ENCODE data around the gene ST8SIA2.

ST8SIA2 gene

DNA sequence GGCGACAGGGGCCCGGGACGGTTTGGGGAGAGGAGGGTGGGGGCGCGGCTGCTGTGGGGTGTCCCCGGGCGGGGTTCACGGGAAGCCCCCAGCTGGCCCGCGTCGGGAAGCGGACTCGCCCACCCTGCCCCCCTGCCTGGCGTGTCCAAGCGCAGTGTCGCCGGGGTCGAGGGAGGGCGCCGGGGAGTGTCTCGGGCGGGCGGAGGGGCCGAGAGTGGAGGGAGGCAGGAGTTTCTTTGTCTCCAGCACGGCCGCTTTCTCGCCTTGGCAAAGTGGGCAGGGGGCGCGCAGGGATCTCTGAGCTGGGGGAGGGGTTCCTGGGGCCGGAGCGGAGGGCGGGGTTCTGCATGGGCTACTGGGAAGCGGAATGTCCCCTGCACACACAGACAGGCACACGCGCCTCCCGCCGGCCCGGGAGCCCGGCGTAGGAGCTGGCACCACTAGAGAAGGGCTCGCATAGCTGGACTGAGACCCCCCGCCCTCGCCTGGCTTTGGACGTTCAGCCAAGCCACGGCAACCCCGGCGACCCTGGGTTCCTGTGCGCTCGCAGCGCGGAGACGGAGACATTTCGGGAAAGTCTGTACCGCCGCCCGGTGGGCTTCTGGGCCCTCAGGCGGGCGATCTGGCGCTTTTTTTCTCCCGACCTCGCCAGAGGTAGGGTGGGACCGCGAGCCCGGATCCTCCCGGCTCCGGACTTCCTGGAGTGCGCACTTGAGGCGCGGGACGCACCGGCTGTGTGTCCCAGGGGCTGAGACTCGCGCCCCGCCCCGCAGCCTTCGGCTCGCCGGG, 822 bp downstream of the ST8SIA2 start:
- in situ Hi-C loops (cut with HindIII; ENCODE audit: low sequenced_read_pairs), result loop anchor here (5.0 kb wide), 1 partner anchor 52 kb away; no protein-coding TSS in a partner anchor

GRCh38 chr15:92395098-92395635, 1.5 kb downstream of the ST8SIA2 start:
- in situ Hi-C loops (cut with HindIII; ENCODE audit: low sequenced_read_pairs), result no loop called here

- in situ Hi-C loops (cut with HindIII; ENCODE audit: low sequenced_read_pairs), result no loop called here
Observed at GRCh38 chr15:92399271-92399950, 5.7 kb downstream of the ST8SIA2 start.

DNA sequence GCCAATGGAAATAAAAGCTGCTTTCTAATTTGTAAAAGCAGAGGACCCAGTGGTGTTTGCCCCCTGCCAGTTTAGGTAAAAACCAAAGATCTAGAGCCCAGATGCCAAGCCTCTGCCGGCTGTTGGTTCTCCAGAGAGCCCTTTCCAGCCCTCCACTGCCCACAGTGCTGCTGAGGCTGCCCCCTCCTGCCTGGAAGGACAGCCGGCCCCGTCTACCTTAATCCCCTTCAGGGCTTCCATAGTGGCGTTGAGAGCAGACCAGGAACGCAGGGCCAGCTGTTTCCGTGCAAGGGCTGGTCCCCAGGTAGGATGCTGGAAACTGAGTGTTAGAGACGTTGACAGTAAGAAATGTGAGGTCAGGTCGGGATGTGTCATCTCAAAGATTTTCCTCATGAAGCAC, 6.9 kb downstream of the ST8SIA2 start:
- in situ Hi-C loops (cut with HindIII; ENCODE audit: low sequenced_read_pairs), result no loop called here

DNA sequence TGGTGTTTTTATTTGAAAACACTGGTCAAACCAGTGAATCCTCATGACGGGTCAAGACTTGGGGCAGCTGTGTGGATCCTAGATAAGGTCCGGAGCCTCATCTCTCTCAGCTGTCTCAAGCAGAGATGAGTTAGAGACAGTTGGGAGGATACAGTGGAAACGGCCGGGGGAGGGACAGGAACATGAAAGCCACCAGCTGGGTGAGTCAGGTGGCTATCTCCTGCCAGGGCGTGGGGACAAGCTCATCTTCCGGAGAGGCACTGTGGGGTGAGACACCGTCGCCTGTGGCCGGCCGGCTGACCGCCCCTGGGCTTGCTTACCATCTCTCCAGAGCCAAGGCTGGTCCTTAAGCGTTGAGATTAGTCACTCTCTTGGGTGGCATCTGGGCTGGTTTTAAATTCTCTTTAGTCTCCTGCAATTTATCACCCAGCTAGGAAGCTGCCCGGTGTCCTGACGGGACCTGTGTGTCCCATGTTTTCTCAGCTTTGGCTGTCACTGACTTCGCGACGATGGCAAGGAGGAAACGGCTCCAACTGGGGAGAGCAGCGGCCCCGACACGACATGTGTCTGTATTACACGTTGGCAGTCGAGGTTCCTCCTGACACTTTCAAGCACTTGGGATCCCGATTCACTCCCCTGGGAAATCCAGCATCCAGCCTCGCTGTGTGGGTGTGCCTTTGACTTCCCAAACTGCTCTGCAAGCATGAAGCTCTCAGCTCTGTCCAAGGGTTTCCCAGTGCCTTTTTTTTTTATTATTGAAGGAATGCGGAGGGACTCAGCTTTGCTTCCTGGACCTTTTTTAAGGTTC, 7.5 kb downstream of the ST8SIA2 start:
- in situ Hi-C loops (cut with HindIII; ENCODE audit: low sequenced_read_pairs), result no loop called here

DNA sequence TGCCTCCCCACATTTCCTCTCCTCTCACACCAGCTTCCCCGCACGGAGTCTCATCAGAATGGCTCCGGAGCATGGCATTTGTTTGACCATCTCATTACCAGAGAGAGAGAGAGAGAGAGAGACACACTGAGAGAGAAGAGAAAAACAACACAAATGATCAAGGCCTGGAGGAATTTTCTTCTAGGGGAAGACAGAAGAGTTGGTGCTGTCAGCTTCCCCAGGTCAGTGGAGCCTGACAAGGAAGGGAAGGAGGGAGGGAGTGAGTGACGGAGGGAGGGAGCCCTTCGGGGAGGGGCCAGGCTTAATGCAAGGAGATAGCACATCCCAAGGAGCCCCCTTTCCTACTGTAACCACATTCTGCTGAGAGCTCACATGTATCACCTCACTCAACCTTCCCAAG, 9.1 kb downstream of the ST8SIA2 start:
- in situ Hi-C loops (cut with HindIII; ENCODE audit: low sequenced_read_pairs), result no loop called here

- in situ Hi-C loops (cut with HindIII; ENCODE audit: low sequenced_read_pairs), result no loop called here
Observed at GRCh38 chr15:92405942-92406341, 12.3 kb downstream of the ST8SIA2 start.

DNA sequence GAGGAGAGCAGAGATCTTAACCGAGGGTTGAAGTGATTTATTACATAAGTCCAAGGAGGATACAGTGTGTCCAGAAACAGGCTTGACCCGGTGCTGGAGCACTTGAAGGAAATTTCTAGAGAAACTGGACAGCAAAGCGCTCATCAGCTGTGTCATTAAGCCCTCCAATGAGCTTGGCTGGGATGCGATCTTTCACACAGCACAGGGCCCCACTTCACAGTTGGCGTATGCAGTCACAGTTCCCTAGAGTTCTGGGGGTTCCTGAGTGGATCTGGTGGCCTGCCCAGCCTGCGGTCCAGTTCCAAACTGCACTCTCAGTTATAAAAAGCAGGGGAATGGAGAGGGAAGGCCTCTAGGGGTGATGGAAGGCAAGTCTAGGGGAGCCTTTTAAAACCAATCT, 13.6 kb downstream of the ST8SIA2 start:
- in situ Hi-C loops (cut with HindIII; ENCODE audit: low sequenced_read_pairs), result no loop called here

GRCh38 chr15:92407916-92408315, 14.2 kb downstream of the ST8SIA2 start:
- in situ Hi-C loops (cut with HindIII; ENCODE audit: low sequenced_read_pairs), result no loop called here

- in situ Hi-C loops (cut with HindIII; ENCODE audit: low sequenced_read_pairs), result no loop called here
Observed at GRCh38 chr15:92409006-92409405, 15.3 kb downstream of the ST8SIA2 start.

DNA sequence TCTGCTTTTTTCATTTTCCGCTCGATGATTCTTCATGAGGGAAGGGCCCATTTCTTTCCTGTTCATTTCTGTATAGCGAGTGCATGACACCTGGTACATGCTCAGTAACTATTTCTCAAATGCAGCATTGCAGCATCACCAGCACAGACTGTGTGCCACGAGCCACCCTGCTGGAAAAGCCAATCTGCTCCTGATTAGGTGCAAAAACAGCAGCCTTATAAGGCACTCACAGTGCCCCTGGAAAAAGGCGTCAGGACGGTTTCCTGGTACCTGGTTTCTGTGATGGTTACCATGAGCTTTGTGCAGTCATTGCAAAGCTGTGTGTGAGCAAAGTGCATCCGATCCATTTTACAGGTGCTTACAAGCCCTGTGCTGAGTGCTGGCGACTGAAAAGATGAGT, 15.8 kb downstream of the ST8SIA2 start:
- in situ Hi-C loops (cut with HindIII; ENCODE audit: low sequenced_read_pairs), result no loop called here

DNA sequence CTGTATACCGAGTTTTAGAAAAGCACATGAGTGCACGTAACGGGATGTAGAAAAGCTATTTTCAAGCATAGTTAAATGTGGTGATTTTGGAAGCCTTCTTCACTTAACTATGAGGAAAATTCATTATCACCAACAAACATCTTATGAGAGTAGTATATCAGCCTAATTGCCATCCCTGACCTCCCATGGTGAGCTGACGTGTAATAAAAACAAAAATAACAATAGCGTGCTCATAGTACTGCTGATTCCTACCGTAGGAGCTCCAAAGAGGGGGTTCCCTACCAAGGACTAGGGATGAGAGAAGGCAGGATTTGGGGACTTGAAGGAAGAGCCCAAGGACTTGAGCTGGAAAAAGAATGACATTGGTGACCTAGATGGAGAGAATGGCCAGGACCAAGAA, 16.9 kb downstream of the ST8SIA2 start:
- in situ Hi-C loops (cut with HindIII; ENCODE audit: low sequenced_read_pairs), result no loop called here

DNA sequence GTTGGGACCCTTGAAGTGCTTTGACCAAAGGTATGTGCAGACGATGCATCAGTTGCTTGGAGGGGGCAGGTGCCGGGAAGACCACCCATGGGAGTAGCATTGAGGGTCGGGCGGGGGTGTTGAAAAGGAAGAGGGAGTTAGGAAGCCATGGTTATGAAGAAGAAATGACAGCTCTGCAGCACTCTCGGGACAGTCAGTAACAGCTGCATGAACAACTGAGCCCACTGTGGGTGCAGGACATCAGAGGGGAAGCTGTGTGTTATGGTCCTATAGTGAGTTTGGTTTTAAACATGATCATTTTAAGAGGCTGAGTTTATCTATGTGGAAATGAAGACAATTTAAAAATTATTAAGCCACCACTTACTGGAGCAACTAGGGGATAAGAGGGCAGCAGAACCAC, 17.6 kb downstream of the ST8SIA2 start:
- in situ Hi-C loops (cut with HindIII; ENCODE audit: low sequenced_read_pairs), result no loop called here

DNA sequence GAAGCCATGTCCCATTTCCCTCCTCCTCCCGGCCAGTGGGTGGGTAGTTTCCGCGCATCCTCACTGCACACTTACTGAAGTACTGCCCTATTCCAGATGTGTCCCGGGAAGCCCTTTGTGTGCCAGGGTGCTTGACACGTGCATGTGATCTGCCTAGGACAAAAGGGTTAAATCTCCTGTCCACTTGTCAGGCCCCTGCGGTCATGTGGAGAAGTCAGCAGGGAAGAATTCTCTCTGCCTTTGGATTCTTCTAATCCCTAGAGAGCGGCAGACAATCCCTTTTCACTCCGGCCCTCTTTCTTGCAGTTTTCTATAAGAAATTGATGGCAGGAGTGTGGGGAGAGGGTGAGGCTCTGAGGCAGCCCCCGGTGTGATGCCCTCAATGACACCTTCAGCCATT, 19.8 kb downstream of the ST8SIA2 start:
- in situ Hi-C loops (cut with HindIII; ENCODE audit: low sequenced_read_pairs), result no loop called here

GRCh38 chr15:92415639-92416297, 22.1 kb downstream of the ST8SIA2 start:
- in situ Hi-C loops (cut with HindIII; ENCODE audit: low sequenced_read_pairs), result no loop called here

GRCh38 chr15:92416557-92416956, 22.9 kb downstream of the ST8SIA2 start:
- in situ Hi-C loops (cut with HindIII; ENCODE audit: low sequenced_read_pairs), result no loop called here

DNA sequence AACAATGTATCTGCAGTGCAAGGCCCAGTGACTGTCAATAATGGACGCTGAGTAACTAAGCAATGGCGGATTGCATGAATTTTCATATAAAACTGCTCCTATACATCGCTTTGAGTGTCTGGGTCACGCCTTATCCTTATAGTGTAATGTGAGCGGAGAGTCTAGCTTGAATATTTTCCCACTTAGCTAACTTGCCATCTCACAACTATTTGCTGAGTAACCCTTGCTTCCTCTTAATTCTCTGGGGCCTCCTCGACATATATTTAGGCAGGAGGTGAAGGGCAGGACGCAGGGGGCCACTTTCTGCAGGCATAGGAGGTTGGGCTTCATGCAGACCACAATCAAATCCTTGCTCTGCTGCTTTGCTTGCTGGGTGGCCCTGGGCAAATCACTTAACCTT, 24.0 kb downstream of the ST8SIA2 start:
- in situ Hi-C loops (cut with HindIII; ENCODE audit: low sequenced_read_pairs), result no loop called here

DNA sequence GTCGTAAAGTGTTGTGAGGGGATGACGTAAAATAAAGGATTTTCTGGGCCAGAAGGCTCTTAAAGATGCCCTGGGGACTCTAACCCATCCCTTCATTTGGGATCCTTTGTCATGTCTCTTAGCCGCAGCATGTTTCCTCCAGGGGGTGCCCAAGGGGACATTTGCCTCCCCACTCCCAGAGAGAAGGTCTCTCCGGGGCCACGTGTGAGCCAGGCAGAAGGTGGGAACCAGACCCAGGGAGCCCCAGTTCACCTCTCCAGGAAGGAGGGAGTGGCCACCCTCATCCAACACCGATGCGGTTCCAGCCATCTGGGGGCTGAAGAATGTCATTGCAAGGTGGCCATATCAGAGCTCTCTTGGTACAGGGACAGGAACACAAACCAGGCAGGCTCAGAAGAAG, 25.2 kb downstream of the ST8SIA2 start:
- in situ Hi-C loops (cut with HindIII; ENCODE audit: low sequenced_read_pairs), result no loop called here

- in situ Hi-C loops (cut with HindIII; ENCODE audit: low sequenced_read_pairs), result no loop called here
Observed at GRCh38 chr15:92421976-92422375, 28.3 kb downstream of the ST8SIA2 start.

GRCh38 chr15:92425578-92426225, 32.0 kb downstream of the ST8SIA2 start:
- in situ Hi-C loops (cut with HindIII; ENCODE audit: low sequenced_read_pairs), result no loop called here

Data from endothelial cell of hepatic sinusoid (primary cell).